Stomach smooth muscle (tissue), 2 donors: ENCODE results near the gene UBXN11.

Experiments
- H3K27ac ChIP-seq: one replicate; pipeline ENCODE4 v1.7.0; 2013; ENCODE audit warnings: mild to moderate bottlenecking, low read length, inconsistent platforms
- H3K27me3 ChIP-seq, 2 donors: one replicate each; pipeline ENCODE4 v1.7.0; 2013; ENCODE audit warnings: low read length in 2 of 2; ENCODE audit not compliant: insufficient read depth in 2 of 2, control insufficient read depth in 1 of 2
- H3K36me3 ChIP-seq, 2 donors: one replicate each; pipeline ENCODE4 v1.7.0; 2013; ENCODE audit warnings: low read length in 2 of 2; ENCODE audit not compliant: control insufficient read depth in 2 of 2, insufficient read depth in 2 of 2
- H3K4me1 ChIP-seq: one replicate; pipeline ENCODE4 v1.7.0; 2013; ENCODE audit warnings: low read length; ENCODE audit not compliant: control insufficient read depth, insufficient read depth
- H3K4me3 ChIP-seq, 2 donors: one replicate each; pipeline ENCODE4 v1.7.0; 2013; ENCODE audit warnings: low read length in 2 of 2
- H3K9ac ChIP-seq, 2 donors: one replicate each; pipeline ENCODE4 v1.7.0; 2013; ENCODE audit warnings: low read length in 2 of 2, mild to moderate bottlenecking in 1 of 2
- H3K9me3 ChIP-seq, 2 donors: one replicate each; pipeline ENCODE4 v1.7.0; 2013; ENCODE audit warnings: low read length in 2 of 2; ENCODE audit not compliant: control insufficient read depth in 2 of 2
- donor health status: healthy.
- donor health status: Pancreatic carcinoma.

Gene UBXN11

DNA sequence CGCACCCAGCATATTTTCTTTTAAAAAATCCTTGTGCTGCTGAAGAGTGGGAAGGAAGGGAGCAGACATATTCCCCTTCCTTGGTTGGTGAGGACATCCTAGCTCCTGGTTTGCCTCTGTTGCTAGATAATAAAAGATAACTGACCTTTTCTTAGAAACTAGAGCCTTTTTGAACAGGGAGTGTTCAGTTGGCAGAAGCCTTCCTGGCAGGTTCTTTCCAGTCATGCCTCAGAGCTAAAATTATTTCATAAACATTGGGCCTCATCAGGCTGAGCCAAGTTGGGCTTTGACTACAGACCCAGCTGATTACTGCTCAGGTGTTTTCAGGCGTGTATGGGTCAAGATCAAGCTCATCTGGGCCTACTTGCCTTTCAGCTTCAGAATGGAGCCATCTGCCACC, 49.2 kb downstream of the UBXN11 start:
- H3K4me3 ChIP-seq, result no peak overlapping the region
- H3K9me3 ChIP-seq, result no peaks in the 10 kb centered on the region
- no peaks in the 10 kb centered on the region for H3K27me3 ChIP-seq
- H3K9ac ChIP-seq, result no peak overlapping the region
- H3K27ac ChIP-seq, result no peak overlapping the region
- H3K36me3 ChIP-seq, result peaks cover 6 to 25% of the 10 kb centered on the region in 2 donors
- H3K4me1 ChIP-seq, result no peaks in the 10 kb centered on the region

- H3K27ac ChIP-seq, result no peak overlapping the region
- peaks cover 6 to 19% of the 10 kb centered on the region in 2 donors for H3K36me3 ChIP-seq
Observed at GRCh38 chr1:26254404-26254803, 52.0 kb downstream of the UBXN11 start.

DNA sequence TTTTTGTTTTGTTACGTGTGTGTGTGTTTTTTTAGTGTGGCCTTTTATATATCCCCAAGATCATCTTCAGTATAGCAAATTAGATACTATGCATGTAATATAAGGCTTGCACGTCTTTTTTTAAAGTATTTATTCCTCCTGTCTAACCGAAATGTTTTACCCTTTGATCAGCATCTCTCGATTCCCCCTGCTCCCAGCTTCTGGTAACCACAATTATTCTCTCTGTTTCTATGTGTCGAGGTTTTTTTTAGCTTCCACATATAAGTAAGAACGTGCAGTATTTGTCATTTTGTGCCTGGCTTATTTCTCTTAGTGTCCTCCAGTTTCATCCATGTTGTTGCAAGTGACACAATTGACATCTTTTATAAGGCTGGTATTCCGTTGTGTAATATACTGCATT, 53.7 kb downstream of the UBXN11 start:
- H3K36me3 ChIP-seq, result peaks cover under 1 to 8% of the 10 kb centered on the region in 2 donors

More at GRCh38 chr1:26254404-26254803, 52.0 kb downstream of the UBXN11 start:
- no peak overlapping the region for H3K9ac ChIP-seq
- no peaks in the 10 kb centered on the region for H3K27me3 ChIP-seq
- H3K9me3 ChIP-seq, result no peaks in the 10 kb centered on the region
- no peaks in the 10 kb centered on the region for H3K4me1 ChIP-seq
- H3K4me3 ChIP-seq, result no peak overlapping the region

DNA sequence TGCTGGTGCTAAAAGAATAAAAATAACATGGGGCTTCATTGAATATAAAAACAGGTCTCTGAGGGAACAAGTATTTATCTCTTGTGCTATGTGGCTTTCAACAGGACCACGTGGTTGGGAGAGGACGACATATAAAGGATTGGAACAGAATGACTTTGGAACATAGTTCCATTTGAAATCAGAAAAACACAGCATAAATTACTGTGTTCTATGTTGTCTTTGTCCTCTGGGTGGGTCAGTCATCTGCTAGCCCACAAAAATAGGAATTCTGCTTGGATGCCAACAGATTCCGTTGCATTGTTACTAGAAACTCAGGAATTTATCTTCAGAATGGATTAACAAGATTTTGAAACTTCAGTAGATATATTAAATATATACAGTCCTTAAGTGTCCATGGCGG, 66.5 kb downstream of the UBXN11 start:
- Histone ChIP-seq H3K9me3 (no peaks in the 10 kb centered on the region), H3K36me3 (no peaks in the 10 kb centered on the region), H3K9ac (no peak overlapping the region), H3K4me1 (peaks cover 3% of the 10 kb centered on the region), H3K27me3 (no peaks in the 10 kb centered on the region), H3K27ac (no peak overlapping the region), H3K4me3 (no peak overlapping the region)

More for the DNA sequence above, 53.7 kb downstream of the UBXN11 start:
- Histone ChIP-seq H3K27ac (no peak overlapping the region), H3K4me1 (no peaks in the 10 kb centered on the region), H3K4me3 (no peak overlapping the region), H3K27me3 (no peaks in the 10 kb centered on the region), H3K9ac (no peak overlapping the region), H3K9me3 (no peaks in the 10 kb centered on the region)

DNA sequence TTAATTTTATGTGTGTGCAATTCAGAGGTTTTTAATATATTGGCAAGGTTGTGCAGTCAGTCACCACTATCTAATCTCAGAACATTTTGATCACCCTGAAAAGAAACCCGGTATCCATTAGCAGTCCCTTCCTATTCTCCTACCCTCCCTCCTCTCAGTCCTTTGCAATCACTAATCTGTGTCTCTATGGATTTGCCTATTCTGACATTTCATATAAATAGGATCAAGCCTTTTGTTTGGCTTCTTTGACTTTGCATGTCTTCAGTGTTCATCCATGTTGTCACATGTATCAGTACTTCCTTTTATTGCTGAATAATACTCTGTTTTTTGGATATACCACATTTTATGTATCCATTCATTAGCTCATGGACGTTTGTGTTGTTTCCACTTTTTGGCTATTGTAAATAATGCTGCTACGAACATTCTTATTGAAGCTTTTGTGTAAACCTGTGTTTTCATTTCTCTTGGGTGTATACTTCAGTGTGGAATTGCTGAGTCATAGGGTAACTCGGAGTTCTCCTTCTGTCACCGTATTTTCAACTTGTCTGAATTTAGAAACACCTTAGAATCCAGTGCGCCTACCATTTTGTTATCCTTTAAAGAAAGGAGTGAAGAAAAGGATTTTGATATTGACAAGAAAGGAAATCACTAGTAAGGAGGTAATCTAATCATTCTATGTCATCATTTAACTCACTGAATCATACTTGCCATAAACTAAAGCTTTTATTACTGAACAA, 69.0 kb downstream of the UBXN11 start:
- H3K27ac ChIP-seq, result no peak overlapping the region
- H3K4me3 ChIP-seq, result no peak overlapping the region
- H3K9ac ChIP-seq, result no peak overlapping the region
- H3K27me3 ChIP-seq, result no peaks in the 10 kb centered on the region
- H3K36me3 ChIP-seq, result no peaks in the 10 kb centered on the region
- H3K4me1 ChIP-seq, result peaks cover 9% of the 10 kb centered on the region
- no peaks in the 10 kb centered on the region for H3K9me3 ChIP-seq

GRCh38 chr1:26234644-26235370, 71.6 kb downstream of the UBXN11 start:
- Histone ChIP-seq H3K9ac (peak overlapping the region; percentile 90 to 91), H3K4me3 (peak overlapping the region; percentile 96 to 97), H3K27me3 (no peaks in the 10 kb centered on the region), H3K36me3 (no peaks in the 10 kb centered on the region), H3K27ac (peak overlapping the region; percentile 88), H3K9me3 (no peaks in the 10 kb centered on the region), H3K4me1 (peaks cover 9% of the 10 kb centered on the region)

DNA sequence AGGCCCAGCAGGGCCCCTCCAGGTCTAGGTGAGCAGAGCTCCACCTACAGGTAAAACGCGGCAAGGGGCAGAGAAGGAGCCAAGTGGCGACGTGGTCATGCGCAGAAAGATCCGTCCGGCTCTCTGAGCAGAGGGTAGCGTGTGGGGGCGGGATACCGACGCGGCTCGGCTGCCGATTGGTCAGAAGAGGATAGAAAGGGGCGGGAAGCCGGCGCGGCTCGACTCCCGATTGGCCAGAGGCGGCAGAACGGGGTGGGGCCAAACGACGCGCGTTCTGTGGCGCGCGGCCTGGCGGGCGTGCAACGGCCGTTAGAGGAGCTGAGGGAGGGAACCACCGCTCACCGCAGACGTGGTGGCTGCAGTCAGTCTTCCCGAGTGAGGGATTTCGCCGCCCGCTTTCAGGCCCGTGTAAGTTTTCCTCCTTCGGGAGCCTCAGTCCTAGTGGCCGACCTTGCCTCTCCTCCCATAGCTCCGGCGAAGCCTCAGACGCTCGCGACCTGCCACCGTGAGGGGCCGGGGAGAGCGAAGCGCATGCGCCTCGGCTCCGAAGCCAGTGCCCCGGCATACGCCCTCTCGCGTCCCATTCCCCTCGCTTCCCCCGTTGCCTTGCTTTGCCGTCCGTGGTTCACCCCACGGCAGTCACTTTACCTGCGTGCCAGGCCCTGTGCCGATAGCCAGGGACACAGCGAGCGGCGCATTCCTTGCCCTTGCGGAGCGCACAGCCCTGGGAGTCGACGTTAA, 72.4 kb downstream of the UBXN11 start, which contains the start of gene CEP85:
Gene CEP85 (plus strand): TSS at position 298 of the 741 bp plus-strand sequence. CDS start 5,584 bp downstream, outside the sequence.
- no peaks in the 10 kb centered on the region for H3K36me3 ChIP-seq
- H3K27me3 ChIP-seq, result no peaks in the 10 kb centered on the region
- peaks cover 9% of the 10 kb centered on the region for H3K4me1 ChIP-seq
- H3K27ac ChIP-seq, result peak within 1 kb of the TSS; percentile 88
- H3K9ac ChIP-seq, result peak within 1 kb of the TSS; percentile 90 to 91
- no peaks in the 10 kb centered on the region for H3K9me3 ChIP-seq
- H3K4me3 ChIP-seq, result peak within 1 kb of the TSS; percentile 96 to 97
